ENCODE results near the gene HS2ST1. TPM values are rescaled to one million over a fixed set of nuclear protein-coding genes. Genes with fewer than 3 reads are reported as not detected.
"Not testable (repeated sequence)": the region's sequence is repeated elsewhere in the genome, so short reads cannot be mapped to it uniquely, and the experiment has no call there.

HS2ST1 gene
- polyA plus RNA-seq, 1 donor: 32.2 TPM

DNA sequence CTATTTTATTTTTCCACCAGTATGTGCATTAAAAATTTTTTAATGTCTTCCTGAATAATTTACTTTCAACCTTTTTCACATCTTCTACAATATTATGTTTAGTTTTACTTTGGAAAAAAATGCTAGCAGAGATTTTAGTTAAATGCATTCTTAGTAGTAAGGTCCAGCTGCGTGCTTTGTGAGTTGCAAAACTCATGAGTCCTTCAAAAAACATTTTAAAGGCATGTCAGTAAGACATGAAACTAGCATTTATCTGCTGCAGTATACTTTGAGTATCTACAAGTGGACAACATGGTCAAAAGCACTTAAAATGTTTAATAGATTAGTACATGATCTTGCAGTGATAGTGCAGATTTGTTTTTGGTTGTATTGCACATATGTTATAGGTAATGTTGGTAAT, 139.0 kb downstream of the HS2ST1 start:
- DNase-seq: no peak
- Histone ChIP-seq H3K36me3 (ENCODE audit: control insufficient read depth, insufficient read depth, low read length) (no peaks in the 10 kb centered on the region), H3K4me3 (ENCODE audit: low read length) (no peak overlapping the region), H3K9me3 (ENCODE audit: control insufficient read depth, low read depth, low read length) (no peaks in the 10 kb centered on the region), H3K4me1 (ENCODE audit: control insufficient read depth, insufficient read depth, low read length) (no peaks in the 10 kb centered on the region), H3K27ac (ENCODE audit: low read length) (no peak overlapping the region), H3K27me3 (ENCODE audit: control insufficient read depth, insufficient read depth, low read length) (no peaks in the 10 kb centered on the region)
- WGBS (ENCODE audit: insufficient coverage, low lambda C conversion rate): 100% methylated on average over 1 of the region's 1 CpG

DNA sequence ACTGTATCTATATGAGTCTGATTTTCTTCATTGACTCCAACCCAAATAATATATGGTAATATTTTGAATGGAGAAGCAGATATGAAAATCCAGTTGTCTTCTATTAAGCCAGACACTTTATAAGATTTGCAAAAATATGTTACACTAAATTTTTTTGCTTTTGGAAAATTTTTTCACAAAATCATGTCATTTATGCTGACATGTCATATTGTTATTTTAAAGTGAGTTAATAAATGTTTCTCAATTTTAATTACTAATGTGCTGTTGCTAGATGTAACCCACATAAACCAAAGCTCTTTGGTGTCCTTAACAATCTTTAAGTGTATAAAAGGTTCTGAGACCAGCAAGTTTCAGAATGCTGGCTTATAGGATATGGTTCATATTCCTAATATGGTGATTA, 142.5 kb downstream of the HS2ST1 start:
- Histone ChIP-seq H3K4me1 (ENCODE audit: control insufficient read depth, insufficient read depth, low read length) (no peaks in the 10 kb centered on the region), H3K4me3 (ENCODE audit: low read length) (no peak overlapping the region), H3K27ac (ENCODE audit: low read length) (no peak overlapping the region), H3K36me3 (ENCODE audit: control insufficient read depth, insufficient read depth, low read length) (no peaks in the 10 kb centered on the region), H3K27me3 (ENCODE audit: control insufficient read depth, insufficient read depth, low read length) (no peaks in the 10 kb centered on the region), H3K9me3 (ENCODE audit: control insufficient read depth, low read depth, low read length) (no peaks in the 10 kb centered on the region)
- no peak for DNase-seq

DNA sequence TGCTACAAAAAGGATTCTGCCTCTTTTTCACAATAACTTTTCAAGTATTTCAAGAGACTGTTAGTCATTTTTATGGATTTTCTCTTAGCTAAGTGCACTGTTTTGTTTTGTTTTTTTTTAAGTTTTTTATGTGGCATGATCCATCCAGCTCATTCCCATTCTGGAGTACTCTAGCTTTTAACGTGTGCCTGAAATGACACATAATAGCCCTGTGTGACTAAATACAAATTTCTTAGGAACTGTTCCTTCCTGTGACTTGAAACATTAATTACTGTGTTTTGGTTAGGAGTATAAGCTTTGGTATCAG, 143.9 kb downstream of the HS2ST1 start:
- no peak overlapping the region for H3K4me3 ChIP-seq (ENCODE audit: low read length)
- no peaks in the 10 kb centered on the region for H3K36me3 ChIP-seq (ENCODE audit: control insufficient read depth, insufficient read depth, low read length)
- no peak overlapping the region for H3K27ac ChIP-seq (ENCODE audit: low read length)
- WGBS (ENCODE audit: insufficient coverage, low lambda C conversion rate): no CpG with 5 or more reads among the region's 1 CpG
- H3K4me1 ChIP-seq (ENCODE audit: control insufficient read depth, insufficient read depth, low read length): no peaks in the 10 kb centered on the region
- no peak for DNase-seq
- no peaks in the 10 kb centered on the region for H3K9me3 ChIP-seq (ENCODE audit: control insufficient read depth, low read depth, low read length)
- H3K27me3 ChIP-seq (ENCODE audit: control insufficient read depth, insufficient read depth, low read length): no peaks in the 10 kb centered on the region

DNA sequence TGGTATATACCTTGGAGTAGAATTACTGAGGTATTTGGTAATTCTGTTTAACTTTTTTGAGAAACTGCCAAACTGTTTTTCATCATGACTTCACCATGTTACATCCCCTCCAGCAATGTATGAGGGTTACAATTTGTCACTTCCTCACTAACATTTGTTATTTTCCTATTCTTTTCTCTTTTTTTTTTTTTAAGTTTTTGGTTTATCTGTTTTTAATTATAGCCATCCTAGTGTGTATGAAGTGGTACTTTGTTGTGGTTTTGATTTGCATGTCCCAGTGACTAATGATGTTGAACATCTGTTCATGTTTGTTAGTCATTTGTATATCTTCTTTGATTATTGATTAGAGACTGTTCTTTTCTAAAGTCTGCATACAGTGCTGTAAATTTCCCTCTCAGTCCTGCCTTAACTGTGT, 147.3 kb downstream of the HS2ST1 start:
- Histone ChIP-seq H3K9me3 (ENCODE audit: control insufficient read depth, low read depth, low read length) (no peaks in the 10 kb centered on the region), H3K4me1 (ENCODE audit: control insufficient read depth, insufficient read depth, low read length) (no peaks in the 10 kb centered on the region), H3K36me3 (ENCODE audit: control insufficient read depth, insufficient read depth, low read length) (no peaks in the 10 kb centered on the region), H3K27me3 (ENCODE audit: control insufficient read depth, insufficient read depth, low read length) (no peaks in the 10 kb centered on the region), H3K4me3 (ENCODE audit: low read length) (no peak overlapping the region), H3K27ac (ENCODE audit: low read length) (no peak overlapping the region)
- DNase-seq: no peak

DNA sequence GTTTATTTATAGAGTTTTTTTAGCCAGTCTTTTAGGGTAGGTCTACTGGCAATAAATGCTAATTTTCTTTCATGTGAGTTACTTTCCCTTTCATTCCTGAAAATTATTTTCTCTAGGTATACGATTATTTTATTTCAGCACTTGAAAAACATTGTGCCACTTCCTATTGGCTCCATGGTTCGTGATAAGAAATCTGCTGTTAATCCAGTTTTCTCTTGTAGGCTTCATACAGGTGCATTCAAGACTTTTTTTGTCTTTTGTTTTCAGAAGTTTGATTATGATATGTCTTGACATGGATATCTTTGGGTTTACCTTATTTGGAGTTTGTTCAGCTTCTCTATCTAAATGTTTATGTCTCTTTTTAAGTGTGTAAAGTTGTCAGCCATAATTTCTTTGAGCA, 148.3 kb downstream of the HS2ST1 start:
- DNase-seq: no peak
- no peaks in the 10 kb centered on the region for H3K27me3 ChIP-seq (ENCODE audit: control insufficient read depth, insufficient read depth, low read length)
- 100% methylated on average over 2 of the region's 2 CpGs for WGBS (ENCODE audit: insufficient coverage, low lambda C conversion rate)
- no peak overlapping the region for H3K4me3 ChIP-seq (ENCODE audit: low read length)
- H3K4me1 ChIP-seq (ENCODE audit: control insufficient read depth, insufficient read depth, low read length): no peaks in the 10 kb centered on the region
- H3K27ac ChIP-seq (ENCODE audit: low read length): no peak overlapping the region
- no peaks in the 10 kb centered on the region for H3K36me3 ChIP-seq (ENCODE audit: control insufficient read depth, insufficient read depth, low read length)
- H3K9me3 ChIP-seq (ENCODE audit: control insufficient read depth, low read depth, low read length): no peaks in the 10 kb centered on the region

DNA sequence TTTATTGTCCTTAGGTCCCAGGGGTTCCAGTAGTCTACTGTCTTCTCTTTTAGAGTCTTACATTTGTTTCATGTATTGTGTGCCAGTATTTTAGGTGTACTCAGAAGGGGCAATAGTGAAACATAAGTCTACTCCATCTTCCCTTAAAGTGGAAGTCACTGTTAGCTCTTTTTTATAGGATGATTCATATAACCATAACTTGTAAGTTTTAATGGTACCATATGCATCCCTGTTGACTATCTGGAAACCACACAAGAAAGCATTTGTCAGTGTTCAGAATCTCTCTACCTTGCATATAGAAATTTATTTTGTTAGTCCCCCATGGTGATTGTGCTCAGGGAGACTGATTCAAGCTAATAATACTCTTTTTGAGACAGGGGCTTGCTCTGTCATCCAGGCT, 149.9 kb downstream of the HS2ST1 start:
- H3K4me1 ChIP-seq (ENCODE audit: control insufficient read depth, insufficient read depth, low read length): no peaks in the 10 kb centered on the region
- DNase-seq: no peak
- no peaks in the 10 kb centered on the region for H3K36me3 ChIP-seq (ENCODE audit: control insufficient read depth, insufficient read depth, low read length)
- H3K27me3 ChIP-seq (ENCODE audit: control insufficient read depth, insufficient read depth, low read length): no peaks in the 10 kb centered on the region
- H3K4me3 ChIP-seq (ENCODE audit: low read length): no peak overlapping the region
- no peaks in the 10 kb centered on the region for H3K9me3 ChIP-seq (ENCODE audit: control insufficient read depth, low read depth, low read length)
- H3K27ac ChIP-seq (ENCODE audit: low read length): no peak overlapping the region

DNA sequence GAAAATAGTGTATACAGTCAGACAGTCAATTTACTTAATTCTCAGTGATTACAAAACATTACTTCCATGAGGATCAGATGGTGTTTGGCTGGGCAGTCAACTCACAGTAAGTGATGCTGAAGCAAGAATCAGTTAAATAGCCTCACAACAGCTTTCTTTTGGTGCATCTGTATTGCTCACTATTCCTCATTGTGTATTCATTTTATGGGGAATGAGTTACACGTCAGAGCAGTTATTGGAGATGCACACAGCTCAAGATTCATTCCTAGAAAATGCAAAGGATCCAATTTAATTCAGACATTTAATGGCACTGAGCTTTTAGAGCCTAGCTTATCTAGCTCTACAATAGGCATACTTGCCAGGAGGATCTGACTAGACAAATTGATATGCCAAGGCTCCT, 150.6 kb downstream of the HS2ST1 start:
- no CpG with 5 or more reads among the region's 1 CpG for WGBS (ENCODE audit: insufficient coverage, low lambda C conversion rate)
- H3K4me3 ChIP-seq (ENCODE audit: low read length): no peak overlapping the region
- H3K9me3 ChIP-seq (ENCODE audit: control insufficient read depth, low read depth, low read length): no peaks in the 10 kb centered on the region
- DNase-seq: no peak
- no peaks in the 10 kb centered on the region for H3K36me3 ChIP-seq (ENCODE audit: control insufficient read depth, insufficient read depth, low read length)
- H3K4me1 ChIP-seq (ENCODE audit: control insufficient read depth, insufficient read depth, low read length): no peaks in the 10 kb centered on the region
- H3K27ac ChIP-seq (ENCODE audit: low read length): no peak overlapping the region
- H3K27me3 ChIP-seq (ENCODE audit: control insufficient read depth, insufficient read depth, low read length): no peaks in the 10 kb centered on the region

DNA sequence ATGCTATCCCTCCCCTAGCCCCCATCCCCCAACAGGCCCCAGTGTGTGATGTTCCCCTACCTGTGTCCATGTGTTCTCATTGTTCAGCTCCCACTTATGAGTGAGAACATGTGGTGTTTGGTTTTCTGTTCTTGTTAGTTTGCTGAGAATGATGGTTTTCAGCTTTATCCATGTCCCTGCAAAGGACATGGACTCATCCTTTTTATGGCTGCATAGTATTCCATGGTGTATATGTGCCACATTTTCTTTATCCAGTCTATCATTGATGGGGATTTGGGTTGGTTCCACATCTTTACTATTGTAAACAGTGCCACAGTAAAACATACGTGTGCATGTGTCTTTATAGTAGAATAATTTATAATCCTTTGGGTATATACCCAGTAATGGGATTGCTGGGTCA, 152.3 kb downstream of the HS2ST1 start:
- H3K36me3 ChIP-seq (ENCODE audit: control insufficient read depth, insufficient read depth, low read length); H3K4me3 ChIP-seq (ENCODE audit: low read length); DNase-seq; H3K27me3 ChIP-seq (ENCODE audit: control insufficient read depth, insufficient read depth, low read length); H3K9me3 ChIP-seq (ENCODE audit: control insufficient read depth, low read depth, low read length); H3K4me1 ChIP-seq (ENCODE audit: control insufficient read depth, insufficient read depth, low read length); H3K27ac ChIP-seq (ENCODE audit: low read length): not testable (repeated sequence)
- WGBS (ENCODE audit: insufficient coverage, low lambda C conversion rate): 100% methylated on average over 1 of the region's 1 CpG

DNA sequence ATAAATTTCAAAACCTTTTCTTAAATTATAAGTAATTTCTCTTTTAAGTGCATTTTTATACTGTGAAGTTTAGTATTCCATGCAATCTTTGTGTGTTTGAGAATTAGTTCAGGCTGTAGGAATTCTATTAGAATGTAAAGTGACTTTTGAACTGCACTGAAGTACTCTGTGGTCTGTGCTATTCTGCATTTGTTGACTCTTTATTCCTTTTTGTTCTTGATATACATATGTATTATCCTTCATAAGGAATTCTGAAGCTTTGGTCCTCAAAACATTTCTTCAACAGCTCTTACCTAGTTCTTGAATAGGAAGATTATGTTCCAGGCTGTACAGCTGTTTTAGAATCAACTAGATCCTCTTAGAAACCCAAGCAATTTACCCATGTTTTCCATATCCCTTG, 158.0 kb downstream of the HS2ST1 start:
- Histone ChIP-seq H3K27ac (ENCODE audit: low read length) (no peak overlapping the region), H3K9me3 (ENCODE audit: control insufficient read depth, low read depth, low read length) (no peaks in the 10 kb centered on the region), H3K36me3 (ENCODE audit: control insufficient read depth, insufficient read depth, low read length) (peaks cover 4% of the 10 kb centered on the region), H3K4me1 (ENCODE audit: control insufficient read depth, insufficient read depth, low read length) (no peaks in the 10 kb centered on the region), H3K4me3 (ENCODE audit: low read length) (no peak overlapping the region), H3K27me3 (ENCODE audit: control insufficient read depth, insufficient read depth, low read length) (no peaks in the 10 kb centered on the region)
- no peak for DNase-seq

DNA sequence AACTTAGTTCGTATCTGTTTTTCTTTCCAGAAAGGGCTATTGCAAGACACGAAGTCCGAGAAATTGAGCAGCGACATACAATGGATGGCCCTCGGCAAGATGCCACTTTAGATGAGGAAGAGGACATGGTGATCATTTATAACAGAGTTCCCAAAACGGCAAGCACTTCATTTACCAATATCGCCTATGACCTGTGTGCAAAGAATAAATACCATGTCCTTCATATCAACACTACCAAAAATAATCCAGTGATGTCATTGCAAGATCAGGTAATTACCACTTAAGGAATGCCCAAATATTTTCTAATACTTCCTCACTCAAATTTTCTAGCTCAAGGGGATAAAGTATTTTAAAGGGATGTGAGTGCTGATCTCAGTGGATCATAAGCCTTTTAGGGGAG, 158.5 kb downstream of the HS2ST1 start:
- 89% methylated on average over 4 of the region's 7 CpGs for WGBS (ENCODE audit: insufficient coverage, low lambda C conversion rate)

DNA sequence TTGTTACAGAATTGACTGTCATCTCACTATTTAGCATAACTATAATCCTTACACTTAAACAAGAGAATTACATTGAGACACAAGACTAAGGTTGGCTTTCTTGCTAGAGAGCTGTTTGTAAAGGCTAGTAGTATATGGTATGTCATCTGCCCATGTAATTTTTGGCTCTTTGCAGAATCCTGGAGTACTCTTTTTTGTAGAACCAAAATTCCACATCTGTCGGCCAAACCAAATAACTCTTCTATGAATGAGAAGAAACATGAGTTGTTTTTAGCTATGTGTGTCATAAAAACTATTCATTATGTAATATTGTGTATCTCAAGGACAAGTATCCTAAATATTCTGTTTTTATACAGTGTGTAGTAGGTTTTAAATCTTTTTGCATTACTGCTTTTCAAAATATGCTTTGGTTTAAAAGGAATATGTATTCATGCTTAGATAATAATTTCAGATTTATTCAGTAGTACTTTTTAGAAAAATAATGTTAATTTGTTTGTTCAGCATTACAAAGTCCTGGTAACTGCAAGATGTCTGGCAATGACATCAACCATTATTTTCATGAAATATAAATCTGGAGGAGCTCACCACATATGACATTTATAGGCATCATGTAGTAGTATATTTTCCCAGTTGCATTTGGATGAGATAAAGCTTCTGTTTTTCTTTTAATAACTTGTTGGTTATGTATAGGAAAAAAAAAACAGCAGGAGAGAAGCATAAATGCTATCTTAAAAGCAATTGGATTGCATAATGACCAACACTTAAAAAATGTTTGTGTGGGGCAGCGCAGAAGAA, 159.8 kb downstream of the HS2ST1 start:
- H3K9me3 ChIP-seq (ENCODE audit: control insufficient read depth, low read depth, low read length): no peaks in the 10 kb centered on the region
- H3K27ac ChIP-seq (ENCODE audit: low read length): no peak overlapping the region
- H3K27me3 ChIP-seq (ENCODE audit: control insufficient read depth, insufficient read depth, low read length): no peaks in the 10 kb centered on the region
- H3K36me3 ChIP-seq (ENCODE audit: control insufficient read depth, insufficient read depth, low read length): peaks cover 4% of the 10 kb centered on the region
- WGBS (ENCODE audit: insufficient coverage, low lambda C conversion rate): no CpG with 5 or more reads among the region's 2 CpGs
- DNase-seq: no peak
- no peaks in the 10 kb centered on the region for H3K4me1 ChIP-seq (ENCODE audit: control insufficient read depth, insufficient read depth, low read length)
- H3K4me3 ChIP-seq (ENCODE audit: low read length): no peak overlapping the region

More for the DNA sequence above, 158.5 kb downstream of the HS2ST1 start:
- no peak overlapping the region for H3K27ac ChIP-seq (ENCODE audit: low read length)
- H3K4me3 ChIP-seq (ENCODE audit: low read length): no peak overlapping the region
- H3K27me3 ChIP-seq (ENCODE audit: control insufficient read depth, insufficient read depth, low read length): no peaks in the 10 kb centered on the region
- H3K36me3 ChIP-seq (ENCODE audit: control insufficient read depth, insufficient read depth, low read length): peaks cover 4% of the 10 kb centered on the region
- no peaks in the 10 kb centered on the region for H3K4me1 ChIP-seq (ENCODE audit: control insufficient read depth, insufficient read depth, low read length)
- H3K9me3 ChIP-seq (ENCODE audit: control insufficient read depth, low read depth, low read length): no peaks in the 10 kb centered on the region
- no peak for DNase-seq

Measured in large intestine (tissue), 3 donors.